ENCODE measurements around the gene KCTD5.

GRCh38 chr16:2710021-2710710 is 27.8 kb downstream of the KCTD5 start:
- TF ChIP-seq EZH2 (IDR thresholded peaks at IDR 0.05; ENCODE audit: borderline replicate concordance) = no peak
- TF ChIP-seq CTCF (IDR thresholded peaks at IDR 0.05; ENCODE audit: poor library complexity) = no peak

Measured in hepatocyte (in vitro differentiated cells).